Measurements from ENCODE around the gene RUSC2.
"Not testable (repeated sequence)": the region's sequence is repeated elsewhere in the genome, so short reads cannot be mapped to it uniquely, and the experiment has no call there.

RUSC2 gene

DNA sequence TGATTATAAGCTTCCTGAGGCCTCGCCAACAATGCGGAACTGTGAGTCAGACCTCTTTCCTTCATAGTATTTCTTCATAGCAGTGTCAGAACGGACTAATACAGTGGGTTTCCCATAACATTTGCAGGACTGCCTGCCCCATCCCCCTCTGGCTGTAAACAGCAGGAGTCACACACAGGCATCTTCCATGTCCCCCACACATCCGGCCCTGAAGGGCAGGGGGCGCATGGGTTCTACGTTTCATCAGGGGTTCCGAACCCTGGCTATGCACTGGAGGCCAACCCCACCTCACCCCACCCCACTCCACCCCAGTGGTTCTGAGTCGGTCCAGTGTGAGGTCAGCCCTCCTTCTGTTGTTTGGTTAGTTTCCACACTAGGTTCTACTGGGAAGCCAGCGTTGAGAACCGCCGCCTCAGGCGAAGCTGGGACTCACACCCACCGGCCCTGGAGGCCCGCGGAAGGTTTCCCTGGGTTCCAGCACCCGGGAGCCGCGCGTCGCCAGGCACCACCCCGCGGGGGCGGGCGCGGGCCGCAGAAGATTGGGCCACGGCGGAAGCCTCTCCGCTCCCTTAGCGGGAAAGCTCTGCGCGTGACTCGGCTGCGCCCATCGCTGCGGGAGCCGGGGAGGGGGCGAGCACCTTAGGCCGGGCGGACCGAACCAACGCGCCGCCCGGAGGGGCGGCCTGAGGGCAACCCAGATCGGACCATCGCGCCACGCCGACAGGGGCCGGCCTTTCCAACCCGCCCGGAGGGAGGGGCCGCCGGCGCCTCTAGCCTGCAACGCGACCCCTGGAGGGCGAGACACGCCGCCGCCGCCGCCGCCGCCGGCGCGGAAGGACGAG lies at the start of gene RUSC2:
Gene RUSC2, plus strand, starts transcription at position 799 of the 842 bp plus-strand sequence. CDS start 56,411 bp downstream, outside the sequence.
- DNase-seq = peak; percentile 45

GRCh38 chr9:35446012-35446411 lies 43.9 kb upstream of the RUSC2 start:
- no peak for DNase-seq

DNA sequence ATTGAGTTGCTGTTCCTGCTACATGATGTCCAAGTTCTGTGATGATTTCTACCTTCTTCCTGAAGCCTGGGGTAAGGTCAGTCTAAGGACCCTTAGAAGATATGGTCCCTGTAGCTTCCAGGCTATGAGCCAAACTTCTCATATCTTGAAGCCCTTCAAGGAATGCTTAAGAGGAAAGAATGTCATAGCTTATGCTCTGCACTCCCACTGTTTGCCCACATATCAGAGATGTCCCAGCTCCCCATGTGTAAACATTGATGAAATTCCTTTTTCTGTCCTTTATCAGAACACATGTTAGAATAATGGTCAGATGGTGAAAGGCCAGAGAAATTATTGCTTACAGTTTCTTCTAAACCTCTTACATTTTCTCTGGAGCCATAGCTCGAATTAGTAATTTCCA lies 41.4 kb upstream of the RUSC2 start:
- DNase-seq = no peak

DNA sequence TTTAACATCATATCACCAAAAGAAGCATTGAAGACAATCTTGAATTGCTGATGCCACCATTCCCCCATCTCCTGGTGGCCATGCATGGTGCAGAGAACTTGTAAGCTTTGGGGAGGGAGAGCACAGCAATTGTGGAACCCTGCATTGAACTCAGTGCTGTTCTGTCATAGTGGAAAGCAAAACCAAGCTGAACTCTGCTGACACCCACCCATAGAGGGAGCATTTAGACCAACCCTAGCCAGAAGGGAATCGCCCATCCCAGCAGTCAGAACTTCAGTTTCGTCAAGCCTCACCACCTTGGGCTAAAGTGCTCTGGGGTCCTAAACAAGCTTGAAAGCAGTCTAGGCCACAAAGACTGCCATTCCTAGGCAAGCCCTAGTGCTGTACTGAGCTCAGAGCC lies 37.4 kb upstream of the RUSC2 start:
- no peak for DNase-seq

- no peak for DNase-seq
These were observed 36.1 kb upstream of the RUSC2 start for GRCh38 chr9:35453786-35454185.

DNA sequence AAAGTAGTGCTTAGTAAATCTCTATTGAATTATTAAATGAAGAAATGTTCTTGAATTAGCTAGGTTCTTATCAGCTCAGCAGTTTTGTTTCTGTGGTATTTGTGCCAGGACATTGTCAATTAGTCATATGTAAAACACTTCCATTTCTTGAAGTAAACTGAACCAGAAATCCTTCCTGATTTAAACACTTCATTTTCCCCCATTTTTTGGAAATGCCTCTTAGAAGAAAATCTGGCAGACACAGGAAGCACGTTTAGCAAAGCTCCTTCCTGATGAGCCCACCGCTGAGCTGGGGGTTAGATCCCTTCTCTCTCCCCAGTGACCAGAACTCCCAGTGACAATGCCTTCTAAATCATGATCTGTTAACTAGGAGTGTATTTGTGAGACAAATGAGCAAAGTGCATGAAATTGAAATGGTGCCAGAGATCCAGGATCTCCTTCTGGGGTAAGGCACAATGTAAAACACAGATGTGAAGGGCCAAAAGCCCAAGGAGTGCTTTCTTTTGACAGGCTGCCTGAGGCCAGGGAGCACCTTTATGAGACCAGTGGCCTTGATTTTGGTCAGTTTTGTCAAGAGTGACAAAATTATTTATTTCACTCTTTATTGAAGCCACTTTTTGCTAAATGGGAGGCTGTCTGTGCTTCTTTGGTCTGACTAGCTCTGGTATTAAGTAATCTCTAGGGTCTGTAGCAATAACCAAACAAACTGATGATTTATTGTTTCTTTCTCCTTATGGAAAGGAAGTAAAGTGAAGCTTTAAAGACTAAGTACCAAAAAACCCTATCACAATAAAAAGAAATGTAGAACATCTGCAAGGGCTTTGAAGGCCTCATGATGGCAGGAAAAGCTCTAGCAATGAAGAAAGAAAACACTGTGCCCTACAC lies 25.5 kb upstream of the RUSC2 start:
- DNase-seq = no peak

GRCh38 chr9:35470340-35470739 lies 19.6 kb upstream of the RUSC2 start:
- DNase-seq = no peak

- no peak for DNase-seq
These were observed 19.0 kb upstream of the RUSC2 start for GRCh38 chr9:35470894-35471293.

DNA sequence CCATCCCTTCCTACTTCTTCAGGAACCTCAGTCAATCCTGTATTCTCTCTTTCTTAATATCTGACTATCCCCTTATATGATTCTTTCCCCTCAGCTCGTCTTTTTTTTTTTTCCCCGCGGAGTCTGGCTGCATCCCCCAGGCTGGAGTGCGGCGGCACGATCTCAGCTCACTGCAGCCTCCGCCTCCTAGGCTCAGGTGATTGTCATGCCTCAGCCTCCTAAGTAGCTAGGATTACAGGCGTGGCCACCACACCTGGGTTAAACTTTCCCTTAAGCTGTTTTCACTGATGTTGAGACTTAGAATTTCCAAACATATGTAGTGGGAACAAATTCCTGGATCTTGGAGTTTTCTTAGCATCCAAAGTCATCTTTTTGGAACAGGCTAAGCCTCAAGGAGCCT lies 13.3 kb upstream of the RUSC2 start:
- DNase-seq = no peak

DNA sequence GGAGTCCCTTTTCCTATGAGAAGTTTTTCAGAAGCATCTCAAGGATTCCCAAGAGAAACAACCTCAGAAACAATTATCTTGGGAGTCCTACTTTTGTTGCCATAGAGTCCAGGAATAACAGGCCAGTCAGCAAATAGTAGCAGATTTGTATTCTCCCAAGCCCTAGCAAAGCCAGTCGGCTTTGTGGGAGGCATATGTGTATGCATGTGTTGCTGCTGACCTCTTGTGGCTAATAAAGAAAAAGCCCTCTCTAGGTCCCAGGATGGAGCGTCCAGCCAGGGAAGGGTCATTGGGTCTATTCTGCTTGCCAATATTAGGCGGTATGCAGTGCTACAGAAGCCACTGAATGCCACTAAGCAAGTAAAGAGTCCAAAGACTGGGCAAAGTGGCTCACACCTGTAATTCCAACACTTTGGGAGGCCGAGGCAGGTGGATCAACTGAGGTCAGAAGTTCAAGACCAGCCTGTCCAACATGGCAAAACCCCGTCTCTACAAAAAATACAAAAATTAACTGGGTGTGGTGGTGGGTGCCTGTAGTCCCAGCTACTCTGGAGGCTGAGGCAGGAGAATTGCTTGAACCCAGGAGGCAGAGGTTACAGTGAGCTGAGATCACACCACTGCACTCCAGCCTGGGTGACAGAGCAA lies 12.6 kb upstream of the RUSC2 start:
- peak; percentile 37 for DNase-seq

DNA sequence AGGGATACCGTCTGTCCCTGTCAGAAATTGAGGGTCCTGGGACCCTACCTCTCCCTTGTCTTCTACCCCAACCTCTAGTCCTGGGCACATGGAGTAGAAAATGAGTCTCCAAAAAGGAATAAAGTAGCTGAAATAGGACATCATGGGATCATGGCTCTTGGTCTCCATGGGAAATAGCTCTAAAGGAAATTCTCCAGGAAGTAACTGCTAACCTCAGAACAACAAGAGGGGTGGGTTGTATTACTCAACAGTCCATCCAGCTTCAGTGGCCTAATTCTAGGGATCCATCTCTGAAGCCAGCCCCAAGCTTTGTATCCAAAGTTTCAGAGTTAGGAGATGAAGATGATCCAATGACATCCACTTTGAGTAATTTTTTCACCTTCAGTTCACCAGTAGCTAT lies 11.0 kb upstream of the RUSC2 start:
- no peak for DNase-seq

- peak; percentile 50 for DNase-seq
These were observed 8.4 kb upstream of the RUSC2 start for GRCh38 chr9:35481347-35481975.

DNA sequence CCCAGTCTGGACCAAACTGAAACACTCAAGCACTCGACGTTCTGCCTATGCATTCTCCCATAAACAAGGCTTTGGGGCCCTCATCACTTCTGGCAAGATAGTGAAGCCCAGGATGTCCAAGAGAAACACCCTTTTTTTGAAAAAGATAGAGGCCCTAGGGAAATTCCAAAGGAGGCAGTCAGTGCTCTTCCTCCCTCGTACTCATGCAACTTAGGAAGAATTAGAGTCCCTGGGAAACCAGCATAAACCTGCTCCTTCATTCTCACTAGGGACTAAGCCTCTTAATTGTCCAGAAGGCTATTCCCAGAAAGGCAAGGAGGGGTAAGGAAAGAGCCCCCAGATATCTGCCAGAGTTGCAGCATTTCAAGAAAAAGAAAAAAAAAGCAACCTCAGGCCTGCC lies 7.8 kb upstream of the RUSC2 start:
- DNase-seq = no peak

DNA sequence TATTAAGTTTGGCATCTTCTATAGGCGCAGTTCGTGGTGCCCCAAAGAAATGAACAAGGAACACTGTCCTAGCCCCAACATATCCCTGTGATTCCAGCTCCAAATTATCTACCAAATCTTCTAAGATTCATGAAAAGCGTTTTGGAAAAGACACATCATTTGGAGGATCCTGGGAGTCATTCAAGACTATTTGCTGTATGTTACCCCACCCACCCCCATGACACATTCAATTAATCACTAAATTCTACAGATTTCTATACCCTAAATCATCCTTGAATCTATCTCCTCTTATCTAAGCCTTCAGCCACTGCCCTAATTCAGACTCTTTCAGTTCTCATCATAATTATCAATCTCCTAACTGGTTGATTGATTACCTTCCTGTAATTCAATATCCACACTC lies 5.5 kb upstream of the RUSC2 start:
- no peak for DNase-seq

GRCh38 chr9:35487081-35487480 lies 2.8 kb upstream of the RUSC2 start:
- no peak for DNase-seq

- no peak for DNase-seq
These were observed 1.9 kb upstream of the RUSC2 start for GRCh38 chr9:35488021-35488420.

DNA sequence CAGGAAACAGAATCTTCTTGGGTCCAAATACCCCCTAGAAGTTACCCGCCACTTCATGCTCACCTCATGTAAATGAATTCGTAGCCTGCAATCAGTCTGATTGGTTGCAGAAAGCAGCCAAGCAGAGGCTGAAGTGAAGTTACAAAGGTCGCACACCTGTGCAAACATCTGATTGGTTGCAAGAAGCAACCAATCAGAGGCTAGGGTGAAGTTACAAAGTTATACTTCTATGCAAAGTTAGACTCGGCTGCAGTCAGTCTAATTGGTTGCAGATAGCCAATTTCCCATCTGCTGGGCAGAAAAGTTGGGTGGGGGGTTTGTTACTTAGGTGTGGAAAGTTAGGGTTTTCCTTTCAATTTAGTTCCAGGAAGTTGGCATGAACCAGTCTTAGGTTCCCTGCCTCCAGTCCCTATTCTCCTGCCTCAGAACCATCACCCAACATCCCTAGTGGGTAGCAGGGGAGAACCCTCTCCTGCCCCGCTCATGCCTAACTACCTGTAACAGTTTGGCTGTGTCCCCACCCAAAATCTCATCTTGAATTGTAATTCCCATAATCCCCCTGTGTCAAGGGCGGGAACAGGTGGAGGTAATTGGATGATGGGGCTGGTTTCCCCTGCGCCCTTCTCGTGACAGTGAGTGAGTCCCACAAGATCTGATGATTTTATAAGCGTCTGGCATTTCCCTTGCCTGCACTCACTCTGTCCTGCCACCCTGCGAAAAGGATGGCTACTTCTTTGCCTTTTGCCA lies 1.2 kb upstream of the RUSC2 start:
- DNase-seq = no peak

GRCh38 chr9:35490155-35490909 lies 421 bp downstream of the RUSC2 start:
- DNase-seq = no peak

DNA sequence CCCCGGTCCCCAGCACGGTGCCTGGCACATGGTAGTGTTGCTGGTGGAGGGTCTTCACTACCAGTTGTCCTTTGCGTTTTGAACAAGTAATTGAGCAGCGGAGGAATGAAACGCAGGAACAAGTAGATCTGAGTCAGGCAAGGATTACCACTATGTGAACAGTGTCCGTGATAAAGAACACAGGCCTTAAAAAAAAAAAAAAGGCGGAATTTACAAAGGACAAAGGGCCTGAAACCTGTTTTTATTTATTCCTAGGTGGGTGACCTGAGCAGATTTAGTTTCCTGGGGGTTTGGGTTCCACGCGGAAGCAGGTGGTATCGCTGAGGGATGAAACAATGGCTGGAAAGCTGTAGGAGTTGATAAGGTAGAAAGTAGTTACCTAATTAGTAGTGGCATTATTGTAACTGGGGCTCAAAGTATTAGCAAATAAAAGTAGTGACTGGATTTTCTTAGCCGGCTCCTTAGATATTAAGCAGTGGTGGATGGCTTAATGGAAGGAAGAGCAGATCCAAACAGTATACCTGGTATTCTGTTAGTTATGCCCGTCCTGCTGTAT lies 1.1 kb downstream of the RUSC2 start:
- no peak for DNase-seq

GRCh38 chr9:35493119-35493518 lies 3.2 kb downstream of the RUSC2 start:
- not testable (repeated sequence) for DNase-seq

DNA sequence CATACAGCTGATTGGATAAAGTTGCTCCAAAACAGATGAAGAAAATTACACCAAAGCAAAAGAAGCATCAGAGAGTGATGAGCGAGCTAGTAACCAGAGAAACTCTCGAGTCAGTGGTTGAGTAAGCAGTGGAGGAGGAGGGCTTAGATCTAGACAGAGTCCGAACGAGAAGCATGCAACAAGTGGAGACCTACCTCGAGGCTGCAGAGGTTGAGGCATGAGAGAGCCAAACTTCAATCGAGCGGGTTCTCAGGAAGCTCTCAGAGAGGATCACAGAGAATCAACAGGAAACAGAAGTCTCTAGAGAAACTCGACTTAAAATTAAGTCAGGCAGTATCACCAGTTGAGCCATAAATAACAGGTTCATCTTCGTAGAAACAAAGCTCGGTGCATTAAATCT lies 6.1 kb downstream of the RUSC2 start:
- DNase-seq = no peak
